Measurements from ENCODE around the gene CDK14.

- no peak for TF ChIP-seq CTCF (IDR thresholded peaks at IDR 0.05)
- TF ChIP-seq EZH2 (IDR thresholded peaks at IDR 0.05) = no peak
- TF ChIP-seq EZH2phosphoT487 (IDR thresholded peaks at IDR 0.05) = no peak
These were observed 602.2 kb downstream of the CDK14 start for GRCh38 chr7:91198371-91198770.
